ENCODE measurements around the gene NIP7. TPM values are rescaled to one million over a fixed set of nuclear protein-coding genes. Genes with fewer than 3 reads are reported as not detected.

The NIP7 gene
- total and polyA plus RNA-seq, 9 of the 15 experiments (the other 6 are each of a cell fraction or from before 2014, with no cell fraction given): 28.9 to 85.5 (median 72.5) TPM

- FAIRE-seq (no peak), ATAC-seq (no peak), DNase-seq (ENCODE audit: extremely low read depth in 1 of 4, low spot score in 3 of 4) (no peak)
- H3K9me3 ChIP-seq (replicated peaks; ENCODE audit: control insufficient read depth, insufficient read depth, low read depth, low read length): no peaks in the 10 kb centered on the region
- peaks cover 15% of the 10 kb centered on the region for H3K79me2 ChIP-seq (ENCODE audit: control insufficient read depth, insufficient read depth, low read length)
- H3K4me2 ChIP-seq (ENCODE audit: insufficient read depth, low read length): no peak overlapping the region
- in situ Hi-C loops (cut with MboI) (no loop called here), intact Hi-C loops (cut with micrococcal nuclease) (no loop called here)
- peaks cover 4% of the 10 kb centered on the region; the same call in 1 of the 2 replicates for H4K20me1 ChIP-seq (replicated peaks; ENCODE audit: control insufficient read depth, insufficient read depth, low read length)
- WGBS (ENCODE audit: insufficient coverage, low coverage, missing lambda C conversion rate): 69% methylated on average over 4 of the region's 4 CpGs
- no TSS peak for BruUV-seq (replicated peaks)
- CTCF ChIA-PET (ENCODE audit: low intra/inter-chr PET ratio): no interaction called here
- TF ChIP-seq LEF1 (IDR thresholded peaks at IDR 0.05) (no peak), POLR2A (conservative IDR thresholded peaks at IDR 0.05) (0 out of 2 replicates have a peak, but pooled peaks have one; percentile 12)
- POLR2A ChIA-PET: interaction anchor here (1.4 kb wide), 1 partner anchor 16 kb away, joined by 3 read pairs; the partner anchor contains the start of gene PDF
- H3K27me3 ChIP-seq (ENCODE audit: control insufficient read depth in 2 of 2, insufficient read depth in 2 of 2, low read length in 2 of 2): no peaks in the 10 kb centered on the region
- H3K36me3 ChIP-seq (ENCODE audit: control insufficient read depth, insufficient read depth, low read length): peaks cover 42% of the 10 kb centered on the region
- H3K9me1 ChIP-seq (ENCODE audit: control insufficient read depth, insufficient read depth, low read length): no peaks in the 10 kb centered on the region
- H3K4me3 ChIP-seq: no peak overlapping the region
- no peak overlapping the region for H3K27ac ChIP-seq (ENCODE audit: extremely low read depth, low read depth, low read length)
- H3K4me1 ChIP-seq (replicated peaks in 1 of 2; ENCODE audit: control insufficient read depth in 2 of 2, insufficient read depth in 2 of 2, low read length in 2 of 2): peaks cover 0 to 4% of the 10 kb centered on the region in 2 experiments; a peak in 2 of 5 replicates
- H2AFZ ChIP-seq (ENCODE audit: low read depth, low read length): no peak overlapping the region
- no peak overlapping the region for H3K9ac ChIP-seq (ENCODE audit: insufficient read depth in 1 of 2, low read depth in 2 of 2, low read length in 2 of 2)
These were observed 6.4 kb downstream of the NIP7 start for GRCh38 chr16:69345923-69346322.

GRCh38 chr16:69346683-69347082 is 7.1 kb downstream of the NIP7 start:
- Histone ChIP-seq H3K9ac (ENCODE audit: insufficient read depth in 1 of 2, low read depth in 2 of 2, low read length in 2 of 2) (no peak overlapping the region), H3K4me2 (ENCODE audit: insufficient read depth, low read length) (no peak overlapping the region), H3K9me3 (replicated peaks; ENCODE audit: control insufficient read depth, insufficient read depth, low read depth, low read length) (no peaks in the 10 kb centered on the region), H3K79me2 (ENCODE audit: control insufficient read depth, insufficient read depth, low read length) (peaks cover 8% of the 10 kb centered on the region), H3K36me3 (ENCODE audit: control insufficient read depth, insufficient read depth, low read length) (peaks cover 34% of the 10 kb centered on the region), H4K20me1 (replicated peaks; ENCODE audit: control insufficient read depth, insufficient read depth, low read length) (peaks cover 4% of the 10 kb centered on the region; the same call in 1 of the 2 replicates), H3K27me3 (ENCODE audit: control insufficient read depth in 2 of 2, insufficient read depth in 2 of 2, low read length in 2 of 2) (no peaks in the 10 kb centered on the region), H3K4me3 (no peak overlapping the region), H2AFZ (ENCODE audit: low read depth, low read length) (no peak overlapping the region), H3K4me1 (replicated peaks in 1 of 2; ENCODE audit: control insufficient read depth in 2 of 2, insufficient read depth in 2 of 2, low read length in 2 of 2) (no peaks in the 10 kb centered on the region; a peak in 1 of 5 replicates), H3K27ac (ENCODE audit: extremely low read depth, low read depth, low read length) (no peak overlapping the region), H3K9me1 (ENCODE audit: control insufficient read depth, insufficient read depth, low read length) (no peaks in the 10 kb centered on the region)
- FAIRE-seq (peak; percentile 73), ATAC-seq (peak; percentile 72), DNase-seq (ENCODE audit: extremely low read depth in 1 of 4, low spot score in 3 of 4) (peak in 1 of 4 experiments; percentile 41)
- BruUV-seq (replicated peaks): no TSS peak
- intact Hi-C loops (cut with micrococcal nuclease) (no loop called here), in situ Hi-C loops (cut with MboI) (no loop called here)
- ChIA-PET POLR2A (interaction anchor here (0.6 to 1.5 kb wide), 5 partner anchors 18 to 646 kb away, joined by 3 read pairs; no protein-coding TSS in a partner anchor), CTCF (ENCODE audit: low intra/inter-chr PET ratio) (interaction anchor here (0.5 kb wide), 1 partner anchor 250 kb away, joined by 3 read pairs; no protein-coding TSS in a partner anchor)
- 31% methylated on average over 6 of the region's 6 CpGs for WGBS (ENCODE audit: insufficient coverage, low coverage, missing lambda C conversion rate)
- no peak for TF ChIP-seq ZNF311 (CRISPR knock-in tag; IDR thresholded peaks at IDR 0.05)
- TF ChIP-seq C11orf30 (IDR thresholded peaks at IDR 0.05; ENCODE audit: low read depth): peak; percentile 84
- TF ChIP-seq KDM1A (IDR thresholded peaks at IDR 0.05): peak; percentile 96 to 97
- peak in 1 of 2 experiments; percentile 84; a peak in 2 of 4 replicates for TF ChIP-seq RCOR1 (IDR thresholded peaks at IDR 0.05; ENCODE audit: borderline replicate concordance in 1 of 2, low read depth in 2 of 2, low read length in 2 of 2)
- peak; percentile 95 for TF ChIP-seq ZNF316 (IDR thresholded peaks at IDR 0.05)
- 0 out of 2 replicates have a peak, but pooled peaks have one; percentile 30 for TF ChIP-seq HDAC2 (IDR thresholded peaks at IDR 0.05)
- TF ChIP-seq MAFF (IDR thresholded peaks at IDR 0.05; ENCODE audit: low read length): peak; percentile 31; the same call in 1 of the 2 replicates
- no peak for TF ChIP-seq ZNF407 (IDR thresholded peaks at IDR 0.05; ENCODE audit: low read depth)

Data from K562 (cell line).